ENCODE data around the gene FAM20A. TPM values are rescaled to one million over a fixed set of nuclear protein-coding genes. Genes with fewer than 3 reads are reported as not detected.

The FAM20A gene
- total RNA-seq, result not detected

DNA sequence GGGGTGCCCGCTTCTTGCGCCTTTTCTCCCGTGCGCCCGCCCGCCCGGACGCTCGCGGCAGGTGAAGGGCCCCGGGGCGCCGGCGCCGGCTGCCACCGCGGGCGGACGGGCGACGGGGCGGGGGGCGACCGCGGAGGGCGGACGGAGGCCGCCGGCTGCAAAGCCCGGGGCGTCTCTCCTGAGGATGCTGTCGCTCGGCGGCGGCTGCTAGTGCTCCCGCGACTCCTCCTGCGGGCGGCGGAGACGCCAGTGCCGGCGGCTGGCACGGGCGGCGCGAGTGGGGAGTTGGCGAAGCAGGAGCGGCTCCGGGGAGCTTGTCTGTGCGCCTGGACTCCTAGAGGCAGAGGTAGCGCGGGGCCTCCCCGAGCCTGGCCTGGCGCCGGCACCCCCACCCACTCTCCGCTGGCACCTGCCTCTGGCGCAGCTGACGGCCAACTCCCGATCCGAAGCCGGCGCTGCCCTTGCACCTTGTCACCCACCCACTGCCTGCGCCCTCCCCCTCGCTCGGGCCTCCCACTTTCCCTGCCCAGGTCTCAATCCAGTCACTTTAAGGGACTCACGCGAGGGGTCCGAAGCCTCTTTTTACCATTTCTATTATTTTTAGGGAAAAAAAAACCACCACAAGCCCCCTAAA, at the start of gene FAM20A:
Gene FAM20A, minus strand, starts transcription at position 437 of the 634 bp plus-strand sequence. CDS start 701 bp downstream, outside the sequence.
- no peak within 1 kb of the TSS for H3K4me3 Mint-ChIP-seq
- CTCF ChIA-PET, result no interaction called here

DNA sequence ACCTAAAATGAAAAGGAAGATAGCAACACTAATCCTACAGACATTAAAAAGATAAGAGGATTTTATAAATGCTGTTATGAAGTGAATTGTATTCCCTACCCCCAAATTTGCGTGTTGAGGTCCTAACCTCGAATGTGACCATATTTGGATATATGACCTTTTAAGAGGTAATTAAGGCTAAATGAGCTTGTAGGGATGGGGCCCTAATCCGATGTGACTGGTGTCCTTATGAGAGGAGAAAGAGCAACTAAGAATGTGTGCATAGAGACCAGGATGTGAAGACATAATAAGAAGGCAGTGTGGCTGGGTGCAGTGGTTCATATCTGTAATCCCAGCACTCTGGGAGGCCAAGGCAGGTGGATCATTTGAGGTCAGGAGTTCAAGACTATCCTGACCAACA, 48.2 kb upstream of the FAM20A start:
- ChIA-PET POLR2A (no interaction called here), CTCF (no interaction called here)
- Mint-ChIP-seq H3K36me3 (ENCODE audit: low read depth) (no peaks in the 10 kb centered on the region), H3K4me3 (no peak overlapping the region), H3K9me3 (ENCODE audit: insufficient read depth) (no peaks in the 10 kb centered on the region), H3K27ac (no peak overlapping the region), H3K4me1 (ENCODE audit: low read depth) (no peaks in the 10 kb centered on the region), H3K27me3 (ENCODE audit: low read depth) (peaks cover 8% of the 10 kb centered on the region)
- ATAC-seq (no peak), DNase-seq (no peak)

More for the DNA sequence above, at the start of gene FAM20A:
- POLR2A ChIA-PET, result no interaction called here
- Mint-ChIP-seq H3K27ac (no peak within 1 kb of the TSS), H3K36me3 (ENCODE audit: low read depth) (no peaks in the 10 kb centered on the region), H3K4me1 (ENCODE audit: low read depth) (peaks cover 11% of the 10 kb centered on the region), H3K9me3 (ENCODE audit: insufficient read depth) (no peaks in the 10 kb centered on the region), H3K27me3 (ENCODE audit: low read depth) (peaks cover 62% of the 10 kb centered on the region)
- DNase-seq, result no peak
- peak; percentile 43 for ATAC-seq

DNA sequence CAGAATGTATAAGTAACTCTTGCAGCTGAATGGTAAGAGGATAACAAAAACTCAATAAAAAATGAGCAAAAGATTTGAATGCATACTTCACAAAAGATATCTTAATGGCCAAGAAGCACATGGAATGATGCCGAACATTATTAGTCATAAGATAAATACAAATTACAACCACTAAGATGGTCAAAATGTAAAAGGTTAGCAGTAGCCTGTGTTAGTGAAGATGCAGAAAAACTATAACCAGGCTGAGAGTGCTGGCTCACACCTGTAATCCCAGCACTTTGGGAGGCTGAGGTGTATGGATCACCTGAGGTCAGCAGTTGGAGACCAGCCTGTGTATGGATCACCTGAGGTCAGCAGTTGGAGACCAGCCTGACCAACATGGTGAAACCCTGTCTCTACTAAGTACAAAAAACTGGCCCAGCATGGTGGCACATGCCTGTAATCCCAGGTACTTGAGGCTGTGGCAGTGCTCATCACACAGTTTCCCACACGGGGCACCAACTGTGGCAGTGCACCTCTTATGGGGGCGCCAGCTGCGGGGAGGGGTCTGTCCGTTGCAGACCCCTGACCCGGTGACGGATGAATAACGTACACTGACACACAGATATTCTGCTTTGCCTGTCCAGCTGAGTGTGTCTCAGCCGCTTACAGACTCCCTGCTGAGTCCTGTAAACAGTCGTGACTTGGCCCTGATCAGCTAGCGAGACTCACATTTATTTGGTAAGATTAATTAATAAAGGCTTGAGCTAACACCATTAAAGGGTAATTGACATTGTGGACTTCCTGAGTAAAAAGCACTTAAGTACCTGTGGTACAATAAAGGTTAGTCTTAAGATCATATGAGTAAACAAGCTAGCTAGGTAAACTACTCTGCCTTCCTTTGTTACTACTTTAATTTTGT, 45.7 kb upstream of the FAM20A start:
- ATAC-seq (no peak), DNase-seq (no peak)
- Mint-ChIP-seq H3K27ac (no peak overlapping the region), H3K27me3 (ENCODE audit: low read depth) (peaks cover 12% of the 10 kb centered on the region), H3K9me3 (ENCODE audit: insufficient read depth) (no peaks in the 10 kb centered on the region), H3K4me1 (ENCODE audit: low read depth) (no peaks in the 10 kb centered on the region), H3K4me3 (no peak overlapping the region), H3K36me3 (ENCODE audit: low read depth) (no peaks in the 10 kb centered on the region)
- ChIA-PET POLR2A (no interaction called here), CTCF (no interaction called here)

DNA sequence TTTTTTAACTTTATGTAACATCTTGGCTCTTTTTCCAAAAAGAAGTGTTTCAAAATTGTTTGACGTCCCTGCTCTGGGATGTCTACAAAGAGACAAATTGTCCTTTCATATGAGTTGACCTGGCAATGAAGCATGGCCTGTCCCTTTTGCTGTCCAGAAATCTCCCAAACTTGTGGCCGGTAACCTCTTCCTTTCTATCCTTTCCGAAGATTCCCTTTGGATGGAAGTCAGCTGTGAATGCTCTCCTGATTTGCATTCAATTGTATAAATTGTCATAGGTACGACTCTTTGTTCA, 40.9 kb upstream of the FAM20A start:
- no peaks in the 10 kb centered on the region for H3K4me1 Mint-ChIP-seq (ENCODE audit: low read depth)
- ChIA-PET POLR2A (no interaction called here), CTCF (no interaction called here)
- H3K4me3 Mint-ChIP-seq, result no peak overlapping the region
- H3K27ac Mint-ChIP-seq, result no peak overlapping the region
- no peak for DNase-seq
- H3K9me3 Mint-ChIP-seq (ENCODE audit: insufficient read depth), result no peaks in the 10 kb centered on the region
- no peak for ATAC-seq
- H3K36me3 Mint-ChIP-seq (ENCODE audit: low read depth), result no peaks in the 10 kb centered on the region
- peaks cover 6% of the 10 kb centered on the region for H3K27me3 Mint-ChIP-seq (ENCODE audit: low read depth)

DNA sequence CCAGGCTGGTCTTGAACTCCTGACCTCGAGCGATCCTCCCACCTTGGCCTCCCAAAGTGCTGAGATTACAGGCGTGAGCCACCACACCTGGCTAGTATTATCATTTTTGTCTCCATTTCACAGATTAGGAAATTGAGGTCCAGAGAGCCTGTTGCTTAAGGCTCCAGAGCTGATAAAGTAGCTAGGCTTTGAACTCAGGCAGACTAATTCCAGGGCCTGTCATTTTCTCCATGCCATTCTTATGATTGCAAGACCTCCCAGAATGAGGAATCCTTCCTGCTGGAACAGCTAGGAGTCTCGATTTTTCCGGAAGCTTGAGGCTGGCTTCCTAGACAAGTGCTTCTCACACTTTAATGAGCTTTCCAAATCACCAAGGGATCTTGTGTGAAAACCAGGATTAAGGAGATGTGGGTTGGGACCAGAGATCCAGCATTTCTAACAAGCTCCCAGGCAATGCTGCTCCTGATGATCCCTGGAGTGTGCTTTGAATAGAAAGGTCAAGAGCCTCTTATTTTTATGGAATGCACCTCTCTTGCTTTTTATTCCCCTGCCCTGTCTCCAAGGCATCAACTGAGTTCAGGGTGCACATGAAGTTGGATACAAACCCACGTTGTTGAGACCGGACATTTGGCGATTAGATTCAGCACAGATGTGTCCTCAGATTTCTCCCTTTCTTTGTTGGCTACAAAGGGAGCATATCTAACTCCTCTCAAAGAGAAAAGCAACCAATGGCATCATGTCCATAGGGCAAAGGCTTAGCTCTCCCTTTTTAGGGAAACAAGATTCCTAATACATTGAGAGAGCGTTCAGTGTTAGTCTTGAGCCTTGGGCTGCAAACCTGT, 40.3 kb upstream of the FAM20A start:
- ATAC-seq (no peak), DNase-seq (no peak)
- no peaks in the 10 kb centered on the region for H3K9me3 Mint-ChIP-seq (ENCODE audit: insufficient read depth)
- POLR2A ChIA-PET, result no interaction called here
- peaks cover 6% of the 10 kb centered on the region for H3K27me3 Mint-ChIP-seq (ENCODE audit: low read depth)
- CTCF ChIA-PET, result no interaction called here
- H3K27ac Mint-ChIP-seq, result no peak overlapping the region
- no peaks in the 10 kb centered on the region for H3K36me3 Mint-ChIP-seq (ENCODE audit: low read depth)
- H3K4me1 Mint-ChIP-seq (ENCODE audit: low read depth), result no peaks in the 10 kb centered on the region
- no peak overlapping the region for H3K4me3 Mint-ChIP-seq

DNA sequence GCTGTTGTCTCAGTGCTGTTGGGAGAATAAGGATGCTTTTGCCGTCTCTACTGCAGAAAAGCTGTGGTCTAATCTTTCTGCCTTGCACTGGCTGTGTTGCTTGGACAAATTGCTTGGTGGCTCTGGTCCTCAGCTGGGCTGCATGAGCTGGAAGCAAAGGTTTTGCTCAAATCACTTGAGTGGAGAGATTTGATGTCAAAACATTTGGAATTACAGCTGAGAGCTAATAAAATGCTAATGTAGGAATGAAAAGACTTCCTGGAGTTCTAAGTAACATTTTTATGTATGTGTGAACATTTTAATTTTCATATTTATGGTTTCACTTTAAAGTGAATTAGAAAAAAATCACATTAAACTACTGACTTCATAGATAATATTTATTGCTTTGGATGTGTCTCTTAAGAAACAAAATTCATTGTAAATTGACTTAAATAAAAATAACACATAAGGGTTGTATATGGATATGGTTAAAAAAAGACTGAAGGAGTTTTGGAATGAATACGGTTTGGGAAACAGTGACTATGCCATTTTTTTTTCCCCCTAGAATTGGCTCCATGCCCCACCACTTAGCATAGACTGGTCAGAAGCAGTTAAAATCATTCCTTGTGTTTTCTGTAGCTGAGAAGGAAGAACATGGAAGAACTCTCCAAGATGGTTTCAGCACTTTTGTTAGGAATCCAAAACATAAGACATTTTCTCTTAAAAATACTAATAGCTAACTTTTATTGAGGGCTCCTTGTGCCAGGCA, 39.2 kb upstream of the FAM20A start:
- Mint-ChIP-seq H3K9me3 (ENCODE audit: insufficient read depth) (no peaks in the 10 kb centered on the region), H3K4me3 (no peak overlapping the region), H3K36me3 (ENCODE audit: low read depth) (no peaks in the 10 kb centered on the region), H3K4me1 (ENCODE audit: low read depth) (no peaks in the 10 kb centered on the region), H3K27ac (no peak overlapping the region), H3K27me3 (ENCODE audit: low read depth) (peaks cover 6% of the 10 kb centered on the region)
- DNase-seq (no peak), ATAC-seq (no peak)
- ChIA-PET POLR2A (no interaction called here), CTCF (no interaction called here)

DNA sequence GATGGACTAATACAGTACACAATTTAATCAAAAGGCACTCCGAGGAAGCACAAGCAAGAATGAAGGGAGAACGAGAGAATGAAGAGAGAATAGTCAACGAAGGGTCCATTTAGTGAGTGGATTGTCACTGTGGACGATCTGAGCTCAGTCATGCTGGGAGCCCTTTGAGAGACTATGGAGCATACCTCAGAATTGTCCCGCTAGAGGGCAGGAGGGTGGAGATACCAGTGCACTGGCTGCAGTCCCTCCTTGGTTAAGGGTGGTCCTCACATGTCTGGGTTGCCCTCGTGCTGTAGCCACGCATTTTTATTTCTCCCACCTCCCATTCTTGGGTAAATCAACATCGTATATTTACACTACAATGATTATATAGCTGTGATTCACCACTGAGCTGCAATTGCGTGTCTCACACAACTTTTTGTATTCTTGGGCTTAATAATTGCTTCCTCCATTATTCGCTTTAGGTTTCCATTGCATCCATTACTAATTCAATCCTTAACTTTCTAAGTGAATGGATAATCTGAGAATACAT, 33.2 kb upstream of the FAM20A start:
- ChIA-PET CTCF (no interaction called here), POLR2A (no interaction called here)
- no peaks in the 10 kb centered on the region for H3K4me1 Mint-ChIP-seq (ENCODE audit: low read depth)
- no peak overlapping the region for H3K27ac Mint-ChIP-seq
- no peak overlapping the region for H3K4me3 Mint-ChIP-seq
- DNase-seq (no peak), ATAC-seq (no peak)
- H3K27me3 Mint-ChIP-seq (ENCODE audit: low read depth), result no peaks in the 10 kb centered on the region
- H3K36me3 Mint-ChIP-seq (ENCODE audit: low read depth), result no peaks in the 10 kb centered on the region
- H3K9me3 Mint-ChIP-seq (ENCODE audit: insufficient read depth), result no peaks in the 10 kb centered on the region

DNA sequence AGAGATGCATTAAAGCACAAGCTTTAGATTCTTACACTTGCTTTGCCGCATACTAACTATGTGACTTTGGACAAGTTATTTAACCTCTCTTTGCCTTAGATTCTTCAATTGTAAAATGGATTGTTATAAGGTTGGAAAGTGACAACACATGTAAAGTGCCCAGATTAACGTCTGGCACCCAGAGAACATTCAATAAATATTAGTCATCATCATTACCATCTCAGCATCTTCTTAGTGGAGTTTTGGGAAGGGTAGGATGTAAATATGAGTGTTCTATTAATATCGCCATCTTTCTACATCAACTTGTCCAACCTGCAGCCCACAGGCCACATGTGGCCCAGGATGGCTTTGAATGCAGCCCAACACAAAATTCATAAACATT, 27.4 kb upstream of the FAM20A start:
- CTCF ChIA-PET, result no interaction called here

DNA sequence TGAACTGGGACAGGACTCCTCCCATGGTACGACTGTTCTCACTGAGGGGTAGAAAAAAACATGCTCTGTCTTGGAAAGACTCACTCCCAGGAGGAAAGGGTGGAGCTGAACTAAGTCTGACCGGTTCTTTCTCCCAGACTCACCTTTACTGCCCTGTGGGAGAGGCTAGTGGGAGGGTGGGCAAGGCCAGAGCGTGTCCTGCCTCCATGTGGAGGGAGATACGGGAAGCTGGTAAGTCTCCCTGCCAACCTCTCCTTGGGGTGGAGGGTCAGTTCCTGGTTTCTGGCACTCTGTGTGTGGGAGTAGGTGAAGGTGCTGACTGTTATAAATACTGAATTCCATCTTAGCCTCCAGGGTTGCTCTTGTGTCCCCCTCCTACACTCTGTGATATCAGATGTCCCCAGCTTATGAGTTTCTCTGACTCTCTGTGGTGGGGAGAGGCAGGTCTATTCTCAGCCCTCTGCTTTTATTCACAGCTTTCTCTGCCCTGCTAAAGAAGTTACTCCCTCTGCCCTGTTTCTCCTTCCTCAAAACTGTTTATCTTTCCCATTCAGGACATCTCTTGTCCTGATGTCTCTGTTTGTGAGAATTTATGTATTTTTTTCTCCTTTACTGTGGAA, 26.9 kb upstream of the FAM20A start:
- peaks cover 8% of the 10 kb centered on the region for H3K27me3 Mint-ChIP-seq (ENCODE audit: low read depth)
- H3K9me3 Mint-ChIP-seq (ENCODE audit: insufficient read depth), result no peaks in the 10 kb centered on the region

More for the DNA sequence above, 27.4 kb upstream of the FAM20A start:
- DNase-seq (no peak), ATAC-seq (no peak)
- no peaks in the 10 kb centered on the region for H3K9me3 Mint-ChIP-seq (ENCODE audit: insufficient read depth)
- H3K4me1 Mint-ChIP-seq (ENCODE audit: low read depth), result no peaks in the 10 kb centered on the region
- peaks cover 8% of the 10 kb centered on the region for H3K27me3 Mint-ChIP-seq (ENCODE audit: low read depth)
- POLR2A ChIA-PET, result no interaction called here
- no peaks in the 10 kb centered on the region for H3K36me3 Mint-ChIP-seq (ENCODE audit: low read depth)
- H3K4me3 Mint-ChIP-seq, result no peak overlapping the region
- no peak overlapping the region for H3K27ac Mint-ChIP-seq

DNA sequence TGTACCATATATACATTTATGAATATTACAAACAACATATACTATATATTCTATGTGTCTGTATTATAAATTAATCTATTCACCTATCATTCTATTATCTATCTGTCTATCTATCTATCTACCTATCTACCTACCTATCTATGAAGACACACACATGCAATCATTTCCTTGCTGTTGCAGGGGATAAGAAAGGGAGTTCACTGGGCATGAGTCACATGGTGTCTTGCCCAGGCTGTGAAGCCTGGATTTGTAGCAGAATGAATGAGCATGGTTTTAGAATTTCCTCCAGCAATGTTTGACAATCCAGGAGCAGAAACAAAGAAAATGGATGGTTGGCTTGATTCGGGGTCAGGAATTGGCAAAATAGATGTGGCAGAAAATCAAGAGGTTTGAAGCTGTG, 23.2 kb upstream of the FAM20A start:
- Mint-ChIP-seq H3K27ac (no peak overlapping the region), H3K9me3 (ENCODE audit: insufficient read depth) (no peaks in the 10 kb centered on the region), H3K36me3 (ENCODE audit: low read depth) (no peaks in the 10 kb centered on the region), H3K27me3 (ENCODE audit: low read depth) (peaks cover 19% of the 10 kb centered on the region), H3K4me1 (ENCODE audit: low read depth) (no peaks in the 10 kb centered on the region), H3K4me3 (no peak overlapping the region)
- DNase-seq, result no peak
- ChIA-PET CTCF (interaction anchor here (0.9 kb wide), 1 partner anchor 10 kb away, joined by 3 read pairs; no protein-coding TSS in a partner anchor), POLR2A (no interaction called here)
- no peak for ATAC-seq

More for the DNA sequence above, 26.9 kb upstream of the FAM20A start:
- H3K4me3 Mint-ChIP-seq, result no peak overlapping the region
- no peaks in the 10 kb centered on the region for H3K36me3 Mint-ChIP-seq (ENCODE audit: low read depth)
- no peak overlapping the region for H3K27ac Mint-ChIP-seq
- CTCF ChIA-PET, result no interaction called here
- DNase-seq (no peak), ATAC-seq (no peak)
- POLR2A ChIA-PET, result no interaction called here
- no peaks in the 10 kb centered on the region for H3K4me1 Mint-ChIP-seq (ENCODE audit: low read depth)

DNA sequence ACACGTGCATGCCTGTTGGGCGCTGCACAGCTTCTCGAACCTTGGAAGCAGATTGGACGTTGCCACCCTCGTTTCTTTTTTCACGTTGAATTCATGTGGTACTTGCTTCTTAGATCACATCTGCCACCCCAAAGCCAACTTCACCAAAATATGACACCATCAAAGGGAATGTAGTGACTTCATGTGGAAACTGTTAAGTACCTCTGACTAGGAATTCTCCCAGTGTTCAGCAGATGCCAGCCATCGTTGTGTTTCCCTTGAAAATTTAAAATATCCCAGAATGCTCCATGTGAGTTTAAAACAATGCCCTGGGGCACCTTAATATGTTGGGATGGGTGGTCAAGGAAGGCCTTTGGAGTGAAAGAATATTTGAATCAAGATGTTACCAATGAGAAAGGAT, 22.6 kb upstream of the FAM20A start:
- CTCF ChIA-PET, result interaction anchor here (1.3 kb wide), 1 partner anchor 10 kb away, joined by 6 read pairs; no protein-coding TSS in a partner anchor
- no peak for ATAC-seq
- POLR2A ChIA-PET, result no interaction called here

More for the DNA sequence above, 22.6 kb upstream of the FAM20A start:
- Mint-ChIP-seq H3K27ac (no peak overlapping the region), H3K27me3 (ENCODE audit: low read depth) (peaks cover 22% of the 10 kb centered on the region), H3K4me1 (ENCODE audit: low read depth) (no peaks in the 10 kb centered on the region), H3K36me3 (ENCODE audit: low read depth) (no peaks in the 10 kb centered on the region), H3K9me3 (ENCODE audit: insufficient read depth) (no peaks in the 10 kb centered on the region), H3K4me3 (no peak overlapping the region)
- DNase-seq, result no peak

Data from activated CD8-positive, alpha-beta T cell treated with anti-CD3 and anti-CD28 coated beads, Interleukin-2, amount 10 ng/mL, durations not matched to agents 7 days and 5 days (primary cell).